HG03442 (cell line): Measurements from ENCODE around the gene GIT2.
A peak's percentile ranks its signal among the peaks of the same experiment; 100 is the strongest.
"Not testable (repeated sequence)": the region's sequence is repeated elsewhere in the genome, so short reads cannot be mapped to it uniquely, and the experiment has no call there.

ENCODE experiments used
- ATAC-seq: cut with Tn5 transposase; IDR thresholded peaks from one replicate; pipeline ENCODE4 v1.9.1; 2021; ENCODE audit warnings: mild to moderate bottlenecking, moderate library complexity; ENCODE audit not compliant: unreplicated experiment

GIT2 gene

GRCh38 chr12:109925185-109925840 is 70.9 kb downstream of the GIT2 start:
- ATAC-seq, result no peak

GRCh38 chr12:109923481-109924245 is 72.5 kb downstream of the GIT2 start:
- ATAC-seq, result no peak

GRCh38 chr12:109923038-109923437 is 73.1 kb downstream of the GIT2 start:
- no peak for ATAC-seq

GRCh38 chr12:109921982-109922381 is 74.2 kb downstream of the GIT2 start:
- no peak for ATAC-seq

GRCh38 chr12:109920261-109920780 is 75.8 kb downstream of the GIT2 start:
- ATAC-seq, result no peak

GRCh38 chr12:109919456-109919855 is 76.7 kb downstream of the GIT2 start:
- ATAC-seq, result no peak

- ATAC-seq, result no peak
Observed at GRCh38 chr12:109916045-109916444, 80.1 kb downstream of the GIT2 start.

- ATAC-seq, result no peak
Observed at GRCh38 chr12:109915171-109916040, 80.8 kb downstream of the GIT2 start.

- ATAC-seq, result no peak
Observed at GRCh38 chr12:109914461-109914860, 81.7 kb downstream of the GIT2 start.

- ATAC-seq, result no peak
Observed at GRCh38 chr12:109912855-109913321, 83.3 kb downstream of the GIT2 start.

- no peak for ATAC-seq
Observed at GRCh38 chr12:109910969-109911348, 85.2 kb downstream of the GIT2 start.

GRCh38 chr12:109910254-109910968 is 85.8 kb downstream of the GIT2 start:
- ATAC-seq, result no peak

- ATAC-seq, result no peak
Observed at GRCh38 chr12:109905301-109905700, 90.9 kb downstream of the GIT2 start.

- no peak for ATAC-seq
Observed at GRCh38 chr12:109902891-109903418, 93.2 kb downstream of the GIT2 start.

- no peak for ATAC-seq
Observed at GRCh38 chr12:109900752-109901580, 95.2 kb downstream of the GIT2 start.

- peak; percentile 73 for ATAC-seq
Observed at GRCh38 chr12:109899783-109900751, 96.1 kb downstream of the GIT2 start, which contains the start of gene TCHP. Gene TCHP (plus strand): TSS chr12:109900274. CDS start chr12:109903027, 2,753 bp downstream.

- ATAC-seq, result not testable (repeated sequence)
Observed at GRCh38 chr12:109899345-109899744, 96.8 kb downstream of the GIT2 start.

GRCh38 chr12:109897029-109897428 is 99.1 kb downstream of the GIT2 start:
- no peak for ATAC-seq
